ENCODE results near the gene MIER3. TPM values are rescaled to one million over a fixed set of nuclear protein-coding genes. Genes with fewer than 3 reads are reported as not detected.

MIER3 gene
- total RNA-seq, 2 donors from 2014 or later = 12.4 to 15.5 TPM

DNA sequence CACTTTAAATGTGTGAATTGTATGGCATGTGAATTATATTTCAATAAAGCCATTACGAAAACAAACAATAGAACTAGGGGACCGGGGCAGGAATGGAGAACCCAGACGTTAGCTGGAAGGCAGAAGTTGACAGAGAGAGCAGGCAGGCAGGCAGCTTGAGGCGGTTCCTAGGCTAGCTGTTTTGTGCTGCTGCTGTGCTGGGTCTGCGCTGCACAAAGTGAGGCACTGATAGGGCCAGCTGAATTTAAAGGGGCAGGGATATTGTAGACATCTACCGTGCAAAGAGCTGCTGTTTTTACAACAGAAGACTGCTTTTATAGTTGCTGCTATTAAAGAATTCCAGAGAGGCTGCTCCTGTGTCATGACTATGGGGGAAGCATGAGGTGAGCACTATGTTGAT lies 21.6 kb upstream of the MIER3 start:
- no peak for ATAC-seq
- DNase-seq (ENCODE audit: low spot score in 2 of 2) = no peak
- Mint-ChIP-seq H3K27ac (no peak overlapping the region), H3K36me3 (no peaks in the 10 kb centered on the region), H3K9me3 (no peaks in the 10 kb centered on the region)

DNA sequence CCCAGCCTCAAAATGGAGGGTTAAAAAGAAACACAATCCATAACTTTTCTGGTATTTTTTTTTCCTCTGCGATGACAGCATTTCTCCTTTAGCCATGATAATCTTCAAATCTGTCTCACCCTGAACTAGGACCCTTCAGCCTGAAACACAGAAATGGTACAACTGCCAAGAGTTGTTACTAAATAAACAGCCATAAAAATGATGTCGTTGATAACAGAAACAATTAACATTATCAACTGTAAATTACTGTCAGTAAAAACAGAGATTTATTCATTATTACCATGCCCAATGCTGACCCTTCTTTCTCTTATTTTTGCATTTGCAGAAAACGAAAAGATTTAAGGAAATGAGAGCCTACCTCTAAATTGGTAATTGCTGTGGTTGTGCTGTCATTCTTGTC lies 19.4 kb upstream of the MIER3 start:
- ATAC-seq (no peak), DNase-seq (ENCODE audit: low spot score in 2 of 2) (no peak)
- Mint-ChIP-seq H3K9me3 (no peaks in the 10 kb centered on the region), H3K27ac (no peak overlapping the region), H3K36me3 (no peaks in the 10 kb centered on the region)

DNA sequence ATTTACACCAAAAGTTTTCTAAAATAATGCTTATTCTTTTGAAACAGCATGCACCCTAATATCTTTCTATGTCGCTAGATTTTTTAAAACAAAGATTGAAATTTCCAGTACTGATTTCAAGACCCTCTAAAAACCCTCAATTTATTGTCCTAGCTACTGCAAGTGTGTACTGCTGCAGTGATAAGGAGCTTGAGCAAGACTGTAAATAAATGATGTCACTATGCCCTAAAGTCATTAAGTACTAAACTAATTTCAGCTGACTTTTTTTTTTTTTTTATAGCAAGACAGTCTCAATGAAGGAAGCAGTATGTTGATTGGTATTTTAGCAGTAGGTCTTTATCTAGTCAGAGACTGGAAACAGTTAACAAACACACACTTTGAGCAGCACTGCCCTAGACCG lies 12.2 kb upstream of the MIER3 start:
- Mint-ChIP-seq H3K27ac (no peak overlapping the region), H3K36me3 (no peaks in the 10 kb centered on the region), H3K9me3 (no peaks in the 10 kb centered on the region)
- ATAC-seq (no peak), DNase-seq (ENCODE audit: low spot score in 2 of 2) (no peak)

DNA sequence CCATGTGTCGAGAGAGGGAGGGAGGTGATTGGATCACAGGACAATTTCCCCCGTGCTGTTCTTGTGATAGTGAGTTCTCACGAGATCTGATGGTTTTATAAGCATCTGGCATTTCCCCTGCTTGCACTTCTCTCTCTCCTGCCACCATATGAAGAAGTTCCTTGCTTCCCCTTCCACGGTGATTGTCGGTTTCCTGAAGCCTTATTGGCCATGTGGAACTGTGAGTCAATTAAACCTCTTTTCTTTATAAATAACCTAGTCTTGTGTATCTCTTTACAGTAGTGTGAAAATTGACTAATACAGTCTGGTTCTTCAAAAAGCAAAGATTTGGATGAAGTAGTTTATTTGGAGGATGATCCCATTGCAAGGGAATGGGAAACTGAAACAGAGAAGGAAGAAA lies 11.3 kb upstream of the MIER3 start:
- no peak for ATAC-seq
- DNase-seq (ENCODE audit: low spot score in 2 of 2) = no peak
- Mint-ChIP-seq H3K36me3 (no peaks in the 10 kb centered on the region), H3K27ac (no peak overlapping the region), H3K9me3 (no peaks in the 10 kb centered on the region)

DNA sequence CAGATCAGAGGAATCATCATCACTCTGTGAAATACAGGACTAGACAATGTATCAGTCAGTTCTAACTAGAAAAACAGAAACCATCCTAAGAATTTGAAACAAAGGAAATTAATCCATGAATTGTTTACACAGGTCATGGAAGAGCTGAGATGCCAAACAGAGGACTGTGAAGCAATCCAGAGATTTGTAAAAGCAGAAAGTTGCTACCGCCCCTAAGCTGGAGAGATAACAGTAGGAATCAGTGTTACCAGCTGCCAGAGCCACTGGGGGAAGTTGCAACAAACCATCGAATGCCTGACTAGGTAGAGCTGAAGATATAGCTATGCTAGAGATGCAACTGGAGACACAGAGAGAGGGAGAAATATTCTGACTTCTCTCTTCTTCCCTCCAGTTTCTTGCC lies 10.4 kb upstream of the MIER3 start:
- ATAC-seq (no peak), DNase-seq (ENCODE audit: low spot score in 2 of 2) (no peak)
- H3K27ac Mint-ChIP-seq = no peak overlapping the region
- no peaks in the 10 kb centered on the region for H3K9me3 Mint-ChIP-seq
- H3K36me3 Mint-ChIP-seq = no peaks in the 10 kb centered on the region

DNA sequence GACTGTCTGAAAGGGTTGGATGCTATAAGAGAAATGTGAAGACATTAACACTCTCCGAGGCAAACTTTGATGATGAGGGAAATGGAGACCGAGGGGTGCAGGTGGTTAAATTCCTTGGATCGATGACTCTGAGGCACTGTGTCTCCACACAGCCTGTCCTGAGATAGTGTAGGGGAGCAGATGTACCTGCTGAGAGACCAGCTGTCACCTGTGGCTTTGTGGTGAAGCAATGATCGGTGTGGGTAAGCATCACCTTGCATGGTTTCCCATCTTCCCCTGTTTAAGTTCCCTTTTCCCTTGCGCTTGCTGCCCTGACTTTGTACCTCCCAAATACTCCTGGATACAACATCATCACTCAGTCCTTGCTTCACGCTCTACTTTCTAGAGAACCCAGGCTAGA lies 9.8 kb upstream of the MIER3 start:
- DNase-seq (ENCODE audit: low spot score in 2 of 2) = no peak
- no peaks in the 10 kb centered on the region for H3K36me3 Mint-ChIP-seq
- no peak for ATAC-seq
- H3K9me3 Mint-ChIP-seq = no peaks in the 10 kb centered on the region
- H3K27ac Mint-ChIP-seq = no peak overlapping the region

DNA sequence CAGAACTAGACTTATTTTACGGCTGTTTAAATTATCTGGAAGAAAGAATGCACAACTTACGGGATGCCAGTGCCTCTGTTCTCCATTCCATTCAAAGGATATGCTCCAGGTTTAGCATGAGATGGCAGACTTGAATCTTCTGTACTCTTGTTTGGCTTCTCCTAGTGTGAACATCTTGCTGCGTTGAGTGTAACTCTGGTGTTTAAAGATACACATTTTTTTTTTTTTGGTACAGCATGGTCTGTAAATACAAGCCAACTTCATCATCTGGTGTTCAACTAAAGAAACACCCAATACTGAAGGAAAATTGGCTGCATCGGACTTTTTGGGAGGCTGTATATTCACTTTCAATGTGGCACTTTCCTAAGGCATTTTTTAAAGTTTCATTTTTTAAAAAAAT lies 7.4 kb upstream of the MIER3 start:
- DNase-seq (ENCODE audit: low spot score in 2 of 2) (no peak), ATAC-seq (no peak)
- Mint-ChIP-seq H3K9me3 (no peaks in the 10 kb centered on the region), H3K36me3 (no peaks in the 10 kb centered on the region), H3K27ac (no peak overlapping the region)

DNA sequence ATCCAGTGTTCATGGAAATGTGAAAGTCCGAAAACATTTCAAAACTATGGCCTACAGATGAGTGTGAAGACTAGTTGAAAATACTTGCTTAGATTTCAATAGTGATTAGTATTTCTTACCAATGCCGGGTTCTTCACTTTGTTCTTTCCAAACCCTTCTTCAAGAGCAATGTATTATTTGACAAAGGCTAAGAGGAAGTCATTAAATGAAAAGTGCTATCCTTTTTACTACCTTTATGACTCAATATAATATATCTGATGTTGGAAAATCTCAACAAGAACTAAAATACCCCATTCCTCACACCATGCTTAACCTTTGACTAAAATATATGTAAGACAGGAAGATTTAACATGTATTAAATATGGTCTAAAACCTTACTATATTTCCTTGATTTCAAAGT lies 6.7 kb upstream of the MIER3 start:
- H3K36me3 Mint-ChIP-seq = no peaks in the 10 kb centered on the region
- H3K9me3 Mint-ChIP-seq = no peaks in the 10 kb centered on the region
- H3K27ac Mint-ChIP-seq = no peak overlapping the region
- DNase-seq (ENCODE audit: low spot score in 2 of 2) = no peak
- no peak for ATAC-seq

DNA sequence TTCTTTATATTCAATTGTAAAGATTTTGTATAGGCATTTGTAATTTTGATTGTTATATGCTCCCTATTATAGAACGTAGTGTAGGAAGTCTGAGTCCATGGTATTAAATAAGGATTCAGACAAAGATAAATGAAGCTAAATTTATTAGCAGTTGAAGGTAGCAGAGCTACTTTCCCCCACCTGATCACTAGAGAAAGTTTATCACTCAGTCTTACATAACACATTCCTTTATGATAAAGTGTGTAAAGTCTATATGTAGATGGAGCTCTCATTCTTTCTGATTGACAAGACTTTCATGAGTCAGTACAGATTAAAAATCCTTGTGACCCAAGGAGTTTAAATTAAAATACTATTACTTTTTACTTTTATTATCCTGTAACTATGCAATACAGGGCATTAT lies 2.3 kb upstream of the MIER3 start:
- H3K9me3 Mint-ChIP-seq = no peaks in the 10 kb centered on the region
- H3K27ac Mint-ChIP-seq = no peak overlapping the region
- DNase-seq (ENCODE audit: low spot score in 2 of 2) (no peak), ATAC-seq (no peak)
- peaks cover 8 to 14% of the 10 kb centered on the region in 2 donors for H3K36me3 Mint-ChIP-seq

DNA sequence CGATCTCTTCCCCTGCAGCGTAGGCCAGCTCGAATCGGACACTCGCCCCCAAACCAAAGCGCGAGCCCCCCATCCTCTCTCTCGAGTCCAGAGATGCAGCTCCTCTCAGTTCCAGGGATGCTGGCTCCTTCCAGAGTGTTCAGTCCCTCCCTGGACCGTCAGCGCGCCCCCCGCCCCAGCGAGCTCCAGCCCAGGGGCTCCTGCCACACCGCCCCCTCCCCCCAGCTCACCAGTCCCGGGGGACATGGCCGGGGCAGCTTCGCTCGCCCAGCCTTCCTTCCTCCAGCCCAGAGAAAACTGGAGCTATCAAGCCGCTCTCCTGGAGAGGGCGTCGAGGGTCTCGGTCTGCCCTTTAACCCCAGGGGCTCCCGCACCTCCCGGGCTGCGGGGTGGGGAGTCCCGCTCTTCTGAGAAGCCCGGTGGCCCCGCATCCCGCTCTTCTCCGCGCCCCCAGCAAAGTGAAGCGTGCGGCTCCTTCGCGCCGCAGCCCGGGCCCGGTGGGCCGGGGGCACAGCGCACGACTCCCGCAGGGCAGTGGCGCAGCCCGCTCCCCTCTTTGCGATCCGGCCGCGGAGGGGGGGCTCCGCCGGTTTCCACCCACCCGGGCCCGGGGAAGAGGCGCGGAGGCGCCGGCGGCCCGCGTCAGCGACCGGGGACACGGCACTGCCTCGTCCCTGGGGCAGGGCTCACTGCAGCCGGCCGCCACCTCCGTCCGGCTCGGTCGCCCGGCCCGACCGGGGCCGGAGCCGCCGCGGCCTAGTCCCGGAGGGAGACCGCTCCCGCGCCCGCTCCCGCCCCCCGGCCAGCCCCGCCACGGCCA lies 587 bp downstream of the MIER3 start:
- DNase-seq (ENCODE audit: low spot score in 2 of 2) (peak; percentile 28 to 56), ATAC-seq (peak; percentile 47 to 48)
- Mint-ChIP-seq H3K9me3 (no peaks in the 10 kb centered on the region), H3K27ac (peak overlapping the region; percentile 84 to 87), H3K36me3 (peaks cover 8 to 14% of the 10 kb centered on the region in 2 donors)

DNA sequence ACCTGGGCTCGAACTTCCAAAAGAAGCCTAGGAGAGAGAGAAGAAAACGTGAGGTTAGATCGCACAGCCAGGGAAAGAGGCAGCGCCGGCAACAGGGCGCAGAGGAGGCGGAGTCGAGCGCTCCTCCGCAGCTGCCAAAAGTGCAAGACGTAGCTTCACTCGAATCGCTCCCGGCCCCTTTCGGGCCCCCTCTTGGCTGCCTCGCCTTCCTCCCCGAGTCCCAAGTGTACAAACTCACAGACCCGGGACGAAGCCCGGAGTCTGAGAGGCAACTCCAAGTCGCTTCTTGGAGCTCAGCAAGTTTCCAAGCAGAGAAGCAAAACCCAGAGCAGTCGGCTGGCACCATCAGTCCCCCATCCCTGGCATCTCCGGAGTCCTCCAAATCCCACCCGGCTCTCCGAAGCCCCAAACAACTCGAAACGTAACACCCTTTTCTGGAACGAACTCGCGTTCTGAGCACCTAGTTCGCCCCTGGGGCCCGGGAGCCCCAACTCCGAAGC lies 1.2 kb downstream of the MIER3 start:
- ATAC-seq (peak; percentile 26 to 31), DNase-seq (ENCODE audit: low spot score in 2 of 2) (peak in 1 of 2 donors; percentile 57)
- Mint-ChIP-seq H3K27ac (peak overlapping the region; percentile 84 to 87), H3K9me3 (no peaks in the 10 kb centered on the region), H3K36me3 (peaks cover 8 to 14% of the 10 kb centered on the region in 2 donors)

DNA sequence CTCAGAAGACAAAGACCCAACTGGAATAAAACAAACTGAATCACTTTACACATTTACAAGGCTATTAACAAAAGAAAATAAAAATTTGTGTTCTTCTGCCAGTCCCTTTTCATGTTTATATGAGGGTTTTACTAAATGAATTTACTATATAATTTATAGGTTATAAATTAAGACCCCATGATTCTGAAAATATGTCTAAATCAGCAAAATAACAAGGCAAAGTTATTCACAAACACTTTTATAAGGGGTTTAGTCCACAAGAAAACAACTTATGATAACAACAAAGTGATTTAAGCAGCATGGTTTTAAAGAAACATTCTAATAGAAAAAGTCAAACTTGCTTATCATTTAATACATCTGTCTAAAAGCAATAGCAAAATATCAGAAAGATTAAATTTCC lies 4.9 kb downstream of the MIER3 start:
- ATAC-seq (no peak), DNase-seq (ENCODE audit: low spot score in 2 of 2) (no peak)
- Mint-ChIP-seq H3K27ac (no peak overlapping the region), H3K9me3 (no peaks in the 10 kb centered on the region), H3K36me3 (peaks cover 8 to 19% of the 10 kb centered on the region in 2 donors)

DNA sequence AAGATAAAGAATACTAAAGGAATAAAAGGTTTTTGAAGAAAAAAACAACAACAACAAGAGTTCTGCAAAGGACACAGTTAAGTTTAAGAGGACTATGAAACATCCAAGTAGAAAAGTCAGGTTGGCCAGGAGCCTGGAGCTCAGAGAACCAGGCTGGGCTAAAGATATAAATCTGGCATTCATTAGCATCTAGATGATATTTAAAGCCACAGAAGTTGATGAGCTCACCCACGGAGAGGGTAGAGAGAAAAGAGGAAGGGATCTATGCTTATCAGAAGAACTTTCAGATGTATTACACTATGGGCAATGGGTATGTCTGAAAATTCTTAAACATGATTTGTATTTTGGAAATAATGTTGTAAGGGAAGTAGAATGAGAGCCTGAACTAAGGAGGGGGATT lies 9.9 kb downstream of the MIER3 start:
- no peak for ATAC-seq
- Mint-ChIP-seq H3K36me3 (peaks cover 0 to 17% of the 10 kb centered on the region in 2 donors), H3K27ac (no peak overlapping the region), H3K9me3 (no peaks in the 10 kb centered on the region)
- no peak for DNase-seq (ENCODE audit: low spot score in 2 of 2)

DNA sequence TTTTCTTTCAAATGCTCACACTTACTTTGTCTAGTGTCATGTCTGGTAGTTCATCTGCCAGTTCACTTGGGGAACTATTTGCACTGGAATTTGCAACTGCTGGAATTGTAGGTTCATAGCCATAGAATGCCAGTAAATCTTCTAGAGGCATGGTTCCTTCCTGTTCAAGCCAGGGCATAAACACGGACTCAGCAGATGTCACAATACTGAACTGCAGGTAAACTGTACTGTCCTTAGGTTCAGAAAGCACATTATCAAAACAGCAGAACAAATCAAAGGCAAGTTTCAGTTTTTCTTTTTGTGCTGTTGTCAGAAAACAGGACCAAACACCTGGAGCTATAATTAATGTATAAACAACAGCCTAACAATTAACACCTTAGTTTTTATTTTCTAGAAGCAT lies 13.1 kb downstream of the MIER3 start:
- Mint-ChIP-seq H3K9me3 (no peaks in the 10 kb centered on the region), H3K27ac (no peak overlapping the region), H3K36me3 (peaks cover 0 to 17% of the 10 kb centered on the region in 2 donors)
- no peak for ATAC-seq
- DNase-seq (ENCODE audit: low spot score in 2 of 2) = no peak

DNA sequence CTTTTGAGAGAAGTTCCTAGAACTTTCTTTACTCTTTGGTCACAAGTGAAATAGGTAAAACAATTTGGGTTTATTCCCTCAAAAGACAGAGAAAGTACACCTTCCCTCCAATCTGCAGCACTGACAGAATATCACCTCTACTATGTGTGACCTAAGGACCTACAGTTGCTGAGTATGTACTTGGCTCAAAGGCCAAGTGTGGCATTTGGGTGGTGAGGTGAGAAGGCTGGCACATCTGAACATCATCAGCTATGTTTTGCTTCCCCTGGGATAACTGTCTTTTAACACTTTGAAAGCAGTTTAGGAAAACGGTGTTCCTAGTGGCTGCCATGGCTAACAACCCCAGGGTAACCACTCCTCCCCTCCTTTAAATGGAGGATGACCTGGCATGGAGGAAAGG lies 17.6 kb downstream of the MIER3 start:
- no peaks in the 10 kb centered on the region for H3K36me3 Mint-ChIP-seq
- ATAC-seq (no peak), DNase-seq (ENCODE audit: low spot score in 2 of 2) (no peak)
- no peak overlapping the region for H3K27ac Mint-ChIP-seq
- no peaks in the 10 kb centered on the region for H3K9me3 Mint-ChIP-seq

DNA sequence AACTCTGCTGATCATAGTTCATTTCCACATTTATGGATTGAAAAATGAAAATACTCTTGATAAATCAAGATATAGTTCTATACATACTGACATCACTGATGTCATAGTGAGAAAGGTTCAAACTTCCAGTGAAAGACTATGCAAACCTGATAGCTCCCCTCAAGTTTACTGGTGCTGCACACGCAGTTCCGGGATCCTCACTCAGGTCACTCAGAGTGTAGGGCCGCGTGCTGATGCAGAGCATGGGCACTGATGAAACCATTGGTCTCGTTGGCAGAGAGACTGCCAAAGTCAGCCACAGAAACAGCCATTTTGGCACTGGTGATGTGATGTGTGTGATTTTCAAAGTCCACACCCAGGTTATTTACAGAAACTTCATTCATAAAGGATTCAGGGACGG lies 29.0 kb downstream of the MIER3 start:
- H3K27ac Mint-ChIP-seq = no peak overlapping the region
- no peaks in the 10 kb centered on the region for H3K9me3 Mint-ChIP-seq
- ATAC-seq = no peak
- peaks cover 5 to 8% of the 10 kb centered on the region in 2 donors for H3K36me3 Mint-ChIP-seq
- no peak for DNase-seq (ENCODE audit: low spot score in 2 of 2)

DNA sequence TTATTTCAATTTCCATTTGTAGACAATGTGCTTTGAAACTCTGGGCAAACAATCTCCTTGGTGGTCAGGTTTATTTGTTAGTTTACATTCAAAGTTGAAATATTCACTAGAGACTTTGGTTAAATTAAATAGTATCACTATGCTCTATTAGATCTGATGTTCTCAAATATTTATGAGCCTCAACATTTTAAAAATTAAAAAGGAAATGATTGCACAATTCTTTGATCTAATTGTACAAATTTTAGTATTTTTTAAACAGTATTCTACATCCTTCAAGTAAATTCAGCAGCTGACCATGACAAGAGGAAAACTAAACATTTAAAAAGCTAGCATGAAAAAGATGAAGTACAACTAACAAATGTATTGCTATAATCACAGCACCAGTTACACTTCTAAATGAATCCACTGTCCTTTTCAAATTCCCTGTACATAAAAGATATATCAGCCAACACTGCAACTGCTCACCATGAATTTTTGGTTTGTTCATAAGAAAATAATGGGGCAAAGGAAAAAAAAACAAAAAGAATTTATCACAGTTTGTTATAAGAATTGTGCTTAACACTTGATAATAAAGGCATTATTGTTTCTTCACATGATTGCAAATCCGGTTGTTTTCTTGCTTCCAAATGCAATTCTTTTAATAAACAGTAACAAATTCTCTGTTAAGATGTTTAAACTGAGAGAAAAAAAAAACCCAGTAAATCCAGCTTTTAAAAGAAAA lies 31.8 kb downstream of the MIER3 start:
- H3K36me3 Mint-ChIP-seq = peaks cover 5 to 8% of the 10 kb centered on the region in 2 donors
- no peak for DNase-seq (ENCODE audit: low spot score in 2 of 2)
- ATAC-seq = no peak
- no peaks in the 10 kb centered on the region for H3K9me3 Mint-ChIP-seq
- no peak overlapping the region for H3K27ac Mint-ChIP-seq

DNA sequence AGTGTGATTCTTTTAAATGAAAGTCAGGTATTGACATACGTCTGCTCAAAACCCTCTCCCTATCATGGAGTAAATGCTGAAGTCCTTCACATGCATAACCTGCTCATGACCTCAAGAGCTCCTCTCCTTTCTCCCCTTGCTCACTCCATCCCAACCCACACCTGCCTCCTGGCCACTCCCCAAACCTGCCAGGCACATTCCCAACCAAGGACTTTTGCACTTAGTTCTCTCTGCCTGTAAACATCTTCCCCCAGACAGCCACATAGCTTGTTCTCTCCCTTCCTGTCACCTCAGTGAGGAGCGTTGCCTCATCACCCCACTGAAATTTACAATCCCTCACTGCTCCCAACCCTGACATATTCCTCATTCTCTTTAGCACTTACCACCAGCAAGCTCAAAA lies 33.9 kb downstream of the MIER3 start:
- DNase-seq (ENCODE audit: low spot score in 2 of 2) (no peak), ATAC-seq (no peak)
- Mint-ChIP-seq H3K27ac (no peak overlapping the region), H3K36me3 (peaks cover 0 to 5% of the 10 kb centered on the region in 2 donors), H3K9me3 (no peaks in the 10 kb centered on the region)

Measured in activated naive CD4-positive, alpha-beta T cell treated with anti-CD3 and anti-CD28 coated beads, Interleukin-2, amount 50 U/mL, for 72 hours (primary cell).